ENCODE results near the gene DDX42.

DNA sequence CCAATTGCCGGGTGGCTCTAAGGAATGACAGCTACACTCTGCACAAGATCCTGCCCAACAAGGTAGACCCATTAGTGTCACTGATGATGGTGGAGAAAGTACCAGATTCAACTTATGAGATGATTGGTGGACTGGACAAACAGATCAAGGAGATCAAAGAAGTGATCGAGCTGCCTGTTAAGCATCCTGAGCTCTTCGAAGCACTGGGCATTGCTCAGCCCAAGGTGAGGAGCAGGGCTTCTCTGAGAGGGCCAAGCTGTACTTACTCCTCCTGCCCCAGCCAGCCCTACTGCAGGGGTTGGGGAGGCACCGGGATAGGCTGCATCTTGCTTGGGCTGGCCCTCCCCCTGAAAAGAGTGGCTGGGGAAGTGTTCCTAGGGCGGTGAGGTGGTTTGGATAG, 56.3 kb downstream of the DDX42 start:
- TF ChIP-seq, protein P1, sequence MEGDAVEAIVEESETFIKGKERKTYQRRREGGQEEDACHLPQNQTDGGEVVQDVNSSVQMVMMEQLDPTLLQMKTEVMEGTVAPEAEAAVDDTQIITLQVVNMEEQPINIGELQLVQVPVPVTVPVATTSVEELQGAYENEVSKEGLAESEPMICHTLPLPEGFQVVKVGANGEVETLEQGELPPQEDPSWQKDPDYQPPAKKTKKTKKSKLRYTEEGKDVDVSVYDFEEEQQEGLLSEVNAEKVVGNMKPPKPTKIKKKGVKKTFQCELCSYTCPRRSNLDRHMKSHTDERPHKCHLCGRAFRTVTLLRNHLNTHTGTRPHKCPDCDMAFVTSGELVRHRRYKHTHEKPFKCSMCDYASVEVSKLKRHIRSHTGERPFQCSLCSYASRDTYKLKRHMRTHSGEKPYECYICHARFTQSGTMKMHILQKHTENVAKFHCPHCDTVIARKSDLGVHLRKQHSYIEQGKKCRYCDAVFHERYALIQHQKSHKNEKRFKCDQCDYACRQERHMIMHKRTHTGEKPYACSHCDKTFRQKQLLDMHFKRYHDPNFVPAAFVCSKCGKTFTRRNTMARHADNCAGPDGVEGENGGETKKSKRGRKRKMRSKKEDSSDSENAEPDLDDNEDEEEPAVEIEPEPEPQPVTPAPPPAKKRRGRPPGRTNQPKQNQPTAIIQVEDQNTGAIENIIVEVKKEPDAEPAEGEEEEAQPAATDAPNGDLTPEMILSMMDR (IDR thresholded peaks at IDR 0.05) = no peak
- TF ChIP-seq, protein P2, sequence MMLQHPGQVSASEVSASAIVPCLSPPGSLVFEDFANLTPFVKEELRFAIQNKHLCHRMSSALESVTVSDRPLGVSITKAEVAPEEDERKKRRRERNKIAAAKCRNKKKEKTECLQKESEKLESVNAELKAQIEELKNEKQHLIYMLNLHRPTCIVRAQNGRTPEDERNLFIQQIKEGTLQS (CRISPR knock-in tag; conservative IDR thresholded peaks at IDR 0.05) = no peak
- TF ChIP-seq, protein P3, sequence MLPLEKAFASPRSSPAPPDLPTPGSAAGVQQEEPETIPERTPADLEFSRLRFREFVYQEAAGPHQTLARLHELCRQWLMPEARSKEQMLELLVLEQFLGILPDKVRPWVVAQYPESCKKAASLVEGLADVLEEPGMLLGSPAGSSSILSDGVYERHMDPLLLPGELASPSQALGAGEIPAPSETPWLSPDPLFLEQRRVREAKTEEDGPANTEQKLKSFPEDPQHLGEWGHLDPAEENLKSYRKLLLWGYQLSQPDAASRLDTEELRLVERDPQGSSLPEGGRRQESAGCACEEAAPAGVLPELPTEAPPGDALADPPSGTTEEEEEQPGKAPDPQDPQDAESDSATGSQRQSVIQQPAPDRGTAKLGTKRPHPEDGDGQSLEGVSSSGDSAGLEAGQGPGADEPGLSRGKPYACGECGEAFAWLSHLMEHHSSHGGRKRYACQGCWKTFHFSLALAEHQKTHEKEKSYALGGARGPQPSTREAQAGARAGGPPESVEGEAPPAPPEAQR (CRISPR knock-in tag; IDR thresholded peaks at IDR 0.05) = no peak
- TF ChIP-seq GABPB1 (CRISPR knock-in tag; IDR thresholded peaks at IDR 0.05) = no peak
- TF ChIP-seq, protein P4, sequence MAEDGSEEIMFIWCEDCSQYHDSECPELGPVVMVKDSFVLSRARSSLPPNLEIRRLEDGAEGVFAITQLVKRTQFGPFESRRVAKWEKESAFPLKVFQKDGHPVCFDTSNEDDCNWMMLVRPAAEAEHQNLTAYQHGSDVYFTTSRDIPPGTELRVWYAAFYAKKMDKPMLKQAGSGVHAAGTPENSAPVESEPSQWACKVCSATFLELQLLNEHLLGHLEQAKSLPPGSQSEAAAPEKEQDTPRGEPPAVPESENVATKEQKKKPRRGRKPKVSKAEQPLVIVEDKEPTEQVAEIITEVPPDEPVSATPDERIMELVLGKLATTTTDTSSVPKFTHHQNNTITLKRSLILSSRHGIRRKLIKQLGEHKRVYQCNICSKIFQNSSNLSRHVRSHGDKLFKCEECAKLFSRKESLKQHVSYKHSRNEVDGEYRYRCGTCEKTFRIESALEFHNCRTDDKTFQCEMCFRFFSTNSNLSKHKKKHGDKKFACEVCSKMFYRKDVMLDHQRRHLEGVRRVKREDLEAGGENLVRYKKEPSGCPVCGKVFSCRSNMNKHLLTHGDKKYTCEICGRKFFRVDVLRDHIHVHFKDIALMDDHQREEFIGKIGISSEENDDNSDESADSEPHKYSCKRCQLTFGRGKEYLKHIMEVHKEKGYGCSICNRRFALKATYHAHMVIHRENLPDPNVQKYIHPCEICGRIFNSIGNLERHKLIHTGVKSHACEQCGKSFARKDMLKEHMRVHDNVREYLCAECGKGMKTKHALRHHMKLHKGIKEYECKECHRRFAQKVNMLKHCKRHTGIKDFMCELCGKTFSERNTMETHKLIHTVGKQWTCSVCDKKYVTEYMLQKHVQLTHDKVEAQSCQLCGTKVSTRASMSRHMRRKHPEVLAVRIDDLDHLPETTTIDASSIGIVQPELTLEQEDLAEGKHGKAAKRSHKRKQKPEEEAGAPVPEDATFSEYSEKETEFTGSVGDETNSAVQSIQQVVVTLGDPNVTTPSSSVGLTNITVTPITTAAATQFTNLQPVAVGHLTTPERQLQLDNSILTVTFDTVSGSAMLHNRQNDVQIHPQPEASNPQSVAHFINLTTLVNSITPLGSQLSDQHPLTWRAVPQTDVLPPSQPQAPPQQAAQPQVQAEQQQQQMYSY (CRISPR knock-in tag; IDR thresholded peaks at IDR 0.05) = no peak

All from WTC11 (cell line).